Nephron progenitor cell (in vitro differentiated cells): ENCODE data around the gene ABCA12.

Experiments used
- DNase-seq: peaks from one replicate; pipeline ENCODE4 v3.0.0; 2021
- H3K27ac Mint-ChIP-seq: 2 replicates; pipeline ENCODE4 v1.8.0; 2021; ENCODE audit warnings: mild to moderate bottlenecking, moderate library complexity, mixed read lengths
- H3K27me3 Mint-ChIP-seq: 2 replicates; pipeline ENCODE4 v1.8.0; 2021; ENCODE audit warnings: mild to moderate bottlenecking, low read depth, mixed read lengths; ENCODE audit not compliant: poor library complexity
- H3K36me3 Mint-ChIP-seq: 2 replicates; pipeline ENCODE4 v1.8.0; 2021; ENCODE audit warnings: low read depth, mixed read lengths
- H3K4me1 Mint-ChIP-seq: 2 replicates; pipeline ENCODE4 v1.8.0; 2021; ENCODE audit warnings: mixed read lengths
- H3K4me3 Mint-ChIP-seq: 2 replicates; pipeline ENCODE4 v1.8.0; 2021; ENCODE audit warnings: mild to moderate bottlenecking, moderate library complexity, mixed read lengths
- H3K9me3 Mint-ChIP-seq: 2 replicates; pipeline ENCODE4 v1.8.0; 2021; ENCODE audit warnings: mild to moderate bottlenecking, moderate library complexity, mixed read lengths
- TF ChIP-seq, protein P1 (sequence below): fragments of 200-600 bp; sonication (generic); IDR thresholded peaks from 2 replicates; pipeline ENCODE4 v1.5.0; 2021; ENCODE audit warnings: antibody characterized with exemption

Gene ABCA12

DNA sequence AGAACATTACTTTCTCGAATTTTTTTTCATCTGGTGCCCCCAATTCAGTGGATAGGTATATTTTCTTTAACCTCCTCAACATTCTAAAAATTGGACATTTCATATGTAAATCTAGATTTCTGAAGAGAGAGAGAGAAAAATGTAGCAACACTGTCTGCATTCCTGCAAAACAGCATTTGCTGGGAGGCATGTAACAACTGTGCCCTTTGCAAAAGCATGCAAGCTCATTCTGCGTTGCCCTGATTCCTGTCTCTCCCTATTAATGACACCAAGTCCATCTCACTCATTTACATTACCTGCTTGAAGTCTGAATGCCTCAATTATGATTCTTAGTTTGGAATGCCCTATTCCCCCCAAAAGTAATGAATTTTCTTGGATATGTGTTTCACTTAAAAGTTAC, 249.1 kb downstream of the ABCA12 start:
- Mint-ChIP-seq H3K27me3 (peaks cover 3% of the 10 kb centered on the region), H3K27ac (no peak overlapping the region), H3K36me3 (no peaks in the 10 kb centered on the region), H3K9me3 (no peaks in the 10 kb centered on the region), H3K4me1 (no peaks in the 10 kb centered on the region), H3K4me3 (no peak overlapping the region)
- TF ChIP-seq, protein P1, sequence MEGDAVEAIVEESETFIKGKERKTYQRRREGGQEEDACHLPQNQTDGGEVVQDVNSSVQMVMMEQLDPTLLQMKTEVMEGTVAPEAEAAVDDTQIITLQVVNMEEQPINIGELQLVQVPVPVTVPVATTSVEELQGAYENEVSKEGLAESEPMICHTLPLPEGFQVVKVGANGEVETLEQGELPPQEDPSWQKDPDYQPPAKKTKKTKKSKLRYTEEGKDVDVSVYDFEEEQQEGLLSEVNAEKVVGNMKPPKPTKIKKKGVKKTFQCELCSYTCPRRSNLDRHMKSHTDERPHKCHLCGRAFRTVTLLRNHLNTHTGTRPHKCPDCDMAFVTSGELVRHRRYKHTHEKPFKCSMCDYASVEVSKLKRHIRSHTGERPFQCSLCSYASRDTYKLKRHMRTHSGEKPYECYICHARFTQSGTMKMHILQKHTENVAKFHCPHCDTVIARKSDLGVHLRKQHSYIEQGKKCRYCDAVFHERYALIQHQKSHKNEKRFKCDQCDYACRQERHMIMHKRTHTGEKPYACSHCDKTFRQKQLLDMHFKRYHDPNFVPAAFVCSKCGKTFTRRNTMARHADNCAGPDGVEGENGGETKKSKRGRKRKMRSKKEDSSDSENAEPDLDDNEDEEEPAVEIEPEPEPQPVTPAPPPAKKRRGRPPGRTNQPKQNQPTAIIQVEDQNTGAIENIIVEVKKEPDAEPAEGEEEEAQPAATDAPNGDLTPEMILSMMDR, result no peak
- no peak for DNase-seq

DNA sequence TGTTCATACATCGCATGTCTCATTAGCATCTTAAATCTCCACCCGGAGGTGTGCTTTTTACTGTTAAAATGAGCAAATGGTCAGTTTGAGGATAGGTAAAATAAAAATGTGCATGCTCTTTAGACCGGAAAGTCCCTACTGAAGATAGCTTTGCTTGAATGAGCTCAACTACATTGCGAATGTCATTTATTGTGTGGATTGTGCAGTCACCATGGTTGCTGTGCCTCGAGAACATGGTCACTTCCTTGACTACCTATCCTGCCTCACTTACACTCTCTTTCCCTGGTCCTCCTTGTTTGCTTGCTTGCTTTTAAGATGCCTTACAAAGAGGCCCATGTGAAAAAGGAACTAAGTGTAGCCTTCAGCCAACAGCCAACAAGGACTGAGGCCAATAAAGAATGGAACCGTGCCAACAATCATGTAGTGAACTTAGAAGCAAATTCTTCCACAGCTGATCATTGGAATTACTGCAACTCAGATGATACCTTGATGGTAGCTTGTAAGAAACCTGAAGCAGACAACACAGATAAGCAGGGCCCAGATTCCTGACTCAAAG, 256.7 kb downstream of the ABCA12 start:
- peaks cover 3% of the 10 kb centered on the region for H3K27me3 Mint-ChIP-seq
- no peaks in the 10 kb centered on the region for H3K36me3 Mint-ChIP-seq
- H3K27ac Mint-ChIP-seq, result no peak overlapping the region
- H3K4me1 Mint-ChIP-seq, result no peaks in the 10 kb centered on the region
- TF ChIP-seq, protein P1, result no peak
- no peak overlapping the region for H3K4me3 Mint-ChIP-seq
- H3K9me3 Mint-ChIP-seq, result no peaks in the 10 kb centered on the region
- no peak for DNase-seq
